Nephron (organoid): ENCODE data around the gene SMYD3.

Source experiments
- H3K27ac Mint-ChIP-seq, 3 experiments: 2 replicates each; pipeline ENCODE4 v1.8.0; 2020; ENCODE audit warnings: mixed read lengths in 3 of 3, mild to moderate bottlenecking in 2 of 3, moderate library complexity in 1 of 3
- H3K27me3 Mint-ChIP-seq: 2 replicates; pipeline ENCODE4 v1.8.0; 2021; ENCODE audit warnings: low read depth, mild to moderate bottlenecking, moderate library complexity, mixed read lengths
- H3K36me3 Mint-ChIP-seq: 2 replicates; pipeline ENCODE4 v1.8.0; 2020; ENCODE audit warnings: low read depth, mixed read lengths
- H3K4me1 Mint-ChIP-seq: 2 replicates; pipeline ENCODE4 v1.8.0; 2020; ENCODE audit warnings: mixed read lengths
- H3K4me3 Mint-ChIP-seq, 3 experiments: 2 replicates each; pipeline ENCODE4 v1.8.0; 2020; ENCODE audit warnings: mild to moderate bottlenecking in 3 of 3, mixed read lengths in 3 of 3, moderate library complexity in 2 of 3
- H3K9me3 Mint-ChIP-seq: 2 replicates; pipeline ENCODE4 v1.8.0; 2020; ENCODE audit warnings: mixed read lengths
- TF ChIP-seq, protein P1 (sequence below), 3 experiments: fragments of 200-600 bp; sonication (generic); IDR thresholded peaks; one replicate each; pipeline ENCODE4 v1.5.0; 2021; ENCODE audit warnings: antibody characterized with exemption in 3 of 3; ENCODE audit not compliant: unreplicated experiment in 3 of 3

SMYD3 gene

DNA sequence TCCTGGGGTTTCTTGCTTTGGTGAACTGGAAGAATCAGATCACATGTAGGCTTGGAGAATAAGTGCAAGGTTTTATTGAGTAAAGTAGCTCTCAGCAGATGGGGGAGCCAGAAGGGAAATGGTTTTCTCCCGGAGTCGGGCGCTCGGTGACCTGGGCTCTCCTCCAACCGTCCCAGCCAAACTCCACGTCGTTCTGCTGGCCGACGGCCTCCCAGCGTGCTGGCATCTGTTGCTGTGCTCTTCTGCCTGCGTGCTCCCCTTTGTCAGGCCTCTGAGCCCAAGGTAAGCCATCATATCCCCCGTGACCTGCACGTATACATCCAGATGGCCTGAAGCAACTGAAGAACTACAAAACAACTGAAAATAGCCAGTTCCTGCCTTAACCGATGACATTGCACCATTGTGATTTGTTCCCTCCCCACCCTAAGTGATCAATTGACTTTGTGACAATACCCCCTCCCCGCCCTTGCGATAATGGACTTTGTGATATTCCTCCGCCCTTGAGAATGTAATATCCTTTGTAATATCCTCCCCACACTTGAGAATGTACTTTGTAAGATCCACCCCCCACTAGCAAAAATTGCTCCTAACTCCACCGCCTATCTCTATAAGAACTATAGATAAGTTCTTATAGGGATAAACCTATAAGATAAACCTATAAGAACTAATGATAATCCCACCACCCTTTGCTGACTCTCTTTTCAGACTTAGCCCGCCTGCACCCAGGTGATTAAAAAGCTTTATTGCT lies 88.3 kb downstream of the SMYD3 start:
- Mint-ChIP-seq H3K9me3 (peaks cover 6% of the 10 kb centered on the region), H3K36me3 (peaks cover 30% of the 10 kb centered on the region), H3K4me1 (no peaks in the 10 kb centered on the region), H3K27ac (no peak overlapping the region), H3K27me3 (no peaks in the 10 kb centered on the region), H3K4me3 (no peak overlapping the region)
- TF ChIP-seq, protein P1, sequence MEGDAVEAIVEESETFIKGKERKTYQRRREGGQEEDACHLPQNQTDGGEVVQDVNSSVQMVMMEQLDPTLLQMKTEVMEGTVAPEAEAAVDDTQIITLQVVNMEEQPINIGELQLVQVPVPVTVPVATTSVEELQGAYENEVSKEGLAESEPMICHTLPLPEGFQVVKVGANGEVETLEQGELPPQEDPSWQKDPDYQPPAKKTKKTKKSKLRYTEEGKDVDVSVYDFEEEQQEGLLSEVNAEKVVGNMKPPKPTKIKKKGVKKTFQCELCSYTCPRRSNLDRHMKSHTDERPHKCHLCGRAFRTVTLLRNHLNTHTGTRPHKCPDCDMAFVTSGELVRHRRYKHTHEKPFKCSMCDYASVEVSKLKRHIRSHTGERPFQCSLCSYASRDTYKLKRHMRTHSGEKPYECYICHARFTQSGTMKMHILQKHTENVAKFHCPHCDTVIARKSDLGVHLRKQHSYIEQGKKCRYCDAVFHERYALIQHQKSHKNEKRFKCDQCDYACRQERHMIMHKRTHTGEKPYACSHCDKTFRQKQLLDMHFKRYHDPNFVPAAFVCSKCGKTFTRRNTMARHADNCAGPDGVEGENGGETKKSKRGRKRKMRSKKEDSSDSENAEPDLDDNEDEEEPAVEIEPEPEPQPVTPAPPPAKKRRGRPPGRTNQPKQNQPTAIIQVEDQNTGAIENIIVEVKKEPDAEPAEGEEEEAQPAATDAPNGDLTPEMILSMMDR (IDR thresholded peaks at IDR 0.05; ENCODE audit: unreplicated experiment in 3 of 3), result no peak

DNA sequence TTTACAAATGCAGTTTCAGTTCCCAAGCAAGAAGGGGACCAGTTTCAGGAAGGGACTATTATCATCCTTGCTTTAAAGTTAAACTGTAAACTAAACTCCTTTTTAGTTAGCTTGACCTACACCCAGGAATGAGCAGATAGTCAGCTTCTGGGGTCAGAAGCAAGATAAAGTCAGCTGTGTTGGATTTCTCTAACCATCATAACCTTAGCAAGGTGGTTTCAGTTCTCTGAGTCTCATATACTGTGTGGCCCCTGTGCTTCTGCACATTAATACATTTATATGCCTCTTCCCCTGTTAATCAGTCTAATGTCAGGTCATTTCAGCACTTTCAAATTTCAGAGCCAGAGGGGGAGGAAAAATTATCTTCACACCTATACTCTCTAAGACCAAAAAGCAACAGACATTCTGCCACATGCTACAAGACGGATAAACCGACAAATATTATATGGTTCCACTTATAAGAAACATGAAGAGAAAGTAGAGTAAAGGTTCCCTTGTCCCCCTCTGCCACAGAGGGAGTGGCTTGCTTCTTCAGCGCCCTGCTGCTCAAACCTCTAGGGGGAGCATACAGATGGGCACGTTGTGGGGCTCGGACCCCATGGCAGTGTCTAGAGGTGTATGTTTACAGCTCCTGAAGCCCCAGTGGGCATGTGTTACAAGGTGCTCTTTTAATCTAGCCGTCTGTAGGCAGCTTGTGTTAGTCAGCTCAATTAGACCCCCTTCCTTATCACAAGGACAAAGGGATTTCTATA lies 89.1 kb downstream of the SMYD3 start:
- TF ChIP-seq, protein P1 (IDR thresholded peaks at IDR 0.05; ENCODE audit: unreplicated experiment in 3 of 3), result no peak
- peaks cover 30% of the 10 kb centered on the region for H3K36me3 Mint-ChIP-seq

DNA sequence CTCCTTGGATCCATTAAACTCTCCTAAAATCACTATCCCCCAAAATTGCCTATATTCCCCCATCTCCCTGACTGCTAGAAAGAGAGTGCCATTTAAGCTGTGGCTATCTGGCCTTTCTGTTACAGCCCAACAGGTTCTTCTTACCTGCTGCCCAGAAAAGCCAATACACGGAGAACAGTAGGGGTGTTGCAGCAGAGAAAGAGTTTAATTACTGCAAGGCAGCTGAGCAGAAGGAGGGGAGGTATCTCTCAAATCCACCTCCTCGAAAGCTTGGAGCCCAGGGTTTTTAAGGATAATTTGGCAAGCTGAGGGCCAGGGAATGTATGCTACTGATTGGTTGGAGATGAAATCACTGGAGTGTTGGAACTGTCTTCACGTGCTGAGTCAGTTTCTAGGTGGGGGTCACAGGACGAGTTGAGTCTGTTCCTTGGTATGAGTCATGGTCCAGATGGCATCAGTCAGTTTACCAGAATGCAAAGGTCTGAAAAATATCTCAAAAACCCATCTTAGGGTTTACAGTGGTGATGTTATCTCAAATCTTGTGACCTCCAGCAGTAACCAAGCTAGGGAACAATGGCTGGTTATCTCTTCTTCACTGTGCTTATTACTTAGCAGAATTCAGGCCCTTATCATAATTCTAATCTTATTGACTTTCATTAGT lies 89.8 kb downstream of the SMYD3 start:
- H3K27ac Mint-ChIP-seq, result peak overlapping the region in 1 of 3 experiments; percentile 30
- TF ChIP-seq, protein P1 (IDR thresholded peaks at IDR 0.05; ENCODE audit: unreplicated experiment in 3 of 3), result no peak
- H3K36me3 Mint-ChIP-seq, result peaks cover 30% of the 10 kb centered on the region
- no peaks in the 10 kb centered on the region for H3K27me3 Mint-ChIP-seq
- peaks cover 9% of the 10 kb centered on the region for H3K9me3 Mint-ChIP-seq
- no peaks in the 10 kb centered on the region for H3K4me1 Mint-ChIP-seq
- no peak overlapping the region for H3K4me3 Mint-ChIP-seq

More for the DNA sequence above, 89.1 kb downstream of the SMYD3 start:
- H3K27ac Mint-ChIP-seq, result no peak overlapping the region
- no peak overlapping the region for H3K4me3 Mint-ChIP-seq
- H3K4me1 Mint-ChIP-seq, result no peaks in the 10 kb centered on the region
- peaks cover 9% of the 10 kb centered on the region for H3K9me3 Mint-ChIP-seq
- H3K27me3 Mint-ChIP-seq, result no peaks in the 10 kb centered on the region

DNA sequence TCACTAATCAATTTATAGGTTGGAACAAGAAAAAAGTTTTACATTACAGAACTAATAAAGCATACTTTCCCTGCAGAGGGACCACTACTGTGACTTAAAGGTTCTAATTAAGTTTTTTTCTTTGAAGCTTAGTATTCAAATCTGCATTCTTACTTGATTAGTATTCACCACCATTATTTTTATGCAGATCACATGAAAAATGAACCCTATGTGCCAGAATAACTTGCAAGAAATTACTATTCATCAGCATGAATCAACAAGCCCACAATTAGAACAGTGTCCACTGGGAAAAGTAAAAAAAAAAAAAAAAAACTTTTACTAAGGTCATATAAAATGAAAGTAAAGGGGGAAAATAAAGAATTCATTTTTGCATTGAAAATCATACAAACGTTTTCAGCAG lies 90.8 kb downstream of the SMYD3 start:
- Mint-ChIP-seq H3K4me1 (no peaks in the 10 kb centered on the region), H3K4me3 (no peak overlapping the region), H3K27ac (no peak overlapping the region), H3K36me3 (peaks cover 35% of the 10 kb centered on the region), H3K27me3 (no peaks in the 10 kb centered on the region), H3K9me3 (peaks cover 14% of the 10 kb centered on the region)
- TF ChIP-seq, protein P1 (IDR thresholded peaks at IDR 0.05; ENCODE audit: unreplicated experiment in 3 of 3), result no peak

DNA sequence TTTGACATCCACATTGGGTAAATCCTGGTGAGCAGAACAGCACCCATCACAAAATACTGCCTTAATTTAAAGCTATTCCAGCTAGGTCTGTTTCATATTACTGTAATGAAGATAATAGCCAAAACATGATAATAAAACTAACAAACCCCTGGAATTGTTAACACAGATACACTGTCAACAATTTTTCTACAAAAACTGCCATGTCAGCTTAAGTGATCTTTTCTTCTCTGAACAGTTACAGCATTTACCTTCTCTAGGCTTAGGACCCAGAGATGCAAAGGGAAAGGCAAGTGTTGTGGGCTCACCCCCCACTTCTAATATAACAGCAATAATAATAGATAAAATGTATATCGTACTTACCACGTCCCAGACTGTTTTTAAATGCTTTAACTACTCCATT lies 92.1 kb downstream of the SMYD3 start:
- no peak overlapping the region for H3K4me3 Mint-ChIP-seq
- TF ChIP-seq, protein P1 (IDR thresholded peaks at IDR 0.05; ENCODE audit: unreplicated experiment in 3 of 3), result no peak
- H3K9me3 Mint-ChIP-seq, result peaks cover 17% of the 10 kb centered on the region
- H3K27ac Mint-ChIP-seq, result no peak overlapping the region
- peaks cover 37% of the 10 kb centered on the region for H3K36me3 Mint-ChIP-seq
- H3K4me1 Mint-ChIP-seq, result no peaks in the 10 kb centered on the region
- no peaks in the 10 kb centered on the region for H3K27me3 Mint-ChIP-seq
